HG03442 (cell line): ENCODE measurements around the gene ATP5F1E.
"Not testable (repeated sequence)": the region's sequence is repeated elsewhere in the genome, so short reads cannot be mapped to it uniquely, and the experiment has no call there.

Source experiments
- ATAC-seq: cut with Tn5 transposase; IDR thresholded peaks from one replicate; pipeline ENCODE4 v1.9.1; 2021; ENCODE audit warnings: mild to moderate bottlenecking, moderate library complexity; ENCODE audit not compliant: unreplicated experiment

Gene ATP5F1E

GRCh38 chr20:58992911-58993310 lies 39.2 kb downstream of the ATP5F1E start:
- ATAC-seq, result no peak

- ATAC-seq, result no peak
Observed at GRCh38 chr20:58991715-58992114, 40.4 kb downstream of the ATP5F1E start.

- no peak for ATAC-seq
Observed at GRCh38 chr20:58990651-58991445, 41.3 kb downstream of the ATP5F1E start.

GRCh38 chr20:58989196-58989595 lies 42.9 kb downstream of the ATP5F1E start:
- ATAC-seq, result no peak

- ATAC-seq, result no peak
Observed at GRCh38 chr20:58988565-58988882, 43.6 kb downstream of the ATP5F1E start.

GRCh38 chr20:58987790-58988564 lies 44.2 kb downstream of the ATP5F1E start:
- no peak for ATAC-seq

- no peak for ATAC-seq
Observed at GRCh38 chr20:58986968-58987517, 45.1 kb downstream of the ATP5F1E start.

GRCh38 chr20:58986286-58986967 lies 45.7 kb downstream of the ATP5F1E start:
- ATAC-seq, result no peak

- ATAC-seq, result no peak
Observed at GRCh38 chr20:58985656-58986055, 46.5 kb downstream of the ATP5F1E start.

GRCh38 chr20:58984691-58985090 lies 47.4 kb downstream of the ATP5F1E start:
- ATAC-seq, result no peak

- not testable (repeated sequence) for ATAC-seq
Observed at GRCh38 chr20:58983115-58983468, 49.0 kb downstream of the ATP5F1E start.

- ATAC-seq, result no peak
Observed at GRCh38 chr20:58982406-58983114, 49.6 kb downstream of the ATP5F1E start.

- ATAC-seq, result no peak
Observed at GRCh38 chr20:58981628-58982364, 50.3 kb downstream of the ATP5F1E start.

- ATAC-seq, result peak; percentile 75
Observed at GRCh38 chr20:58980711-58981627, 51.2 kb downstream of the ATP5F1E start, which contains the start of gene NELFCD. Gene NELFCD, plus strand, starts transcription at chr20:58981256. Its CDS starts 54 bp downstream, at chr20:58981310.

- ATAC-seq, result no peak
Observed at GRCh38 chr20:58978351-58979190, 53.6 kb downstream of the ATP5F1E start.

GRCh38 chr20:58976061-58976730 lies 55.9 kb downstream of the ATP5F1E start:
- no peak for ATAC-seq
